MM.1S (cell line): ENCODE data around the gene MALL.
"Not testable (repeated sequence)": the region's sequence is repeated elsewhere in the genome, so short reads cannot be mapped to it uniquely, and the experiment has no call there.

Experiments
- DNase-seq: peaks from one replicate; pipeline ENCODE4 v3.0.0-alpha.2; 2015
- H2AFZ ChIP-seq: fragments of 300-600 bp; sonication (generic); 2 replicates; pipeline ENCODE4 v1.6.0; 2016; ENCODE audit warnings: antibody characterized with exemption, low read length
- H3F3A ChIP-seq: fragments of 300-600 bp; sonication (generic); 2 replicates; pipeline ENCODE4 v1.6.1; 2016; ENCODE audit warnings: mild to moderate bottlenecking, antibody characterized with exemption, low read length, moderate library complexity, mixed read lengths; ENCODE audit not compliant: insufficient read depth
- H3K27ac ChIP-seq: fragments of 300-600 bp; sonication (generic); 2 replicates; pipeline ENCODE4 v1.5.1; 2016; ENCODE audit warnings: mild to moderate bottlenecking, low read length
- H3K27me3 ChIP-seq: fragments of 300-600 bp; sonication (generic); replicated peaks from 2 replicates; pipeline ENCODE4 v1.6.0; 2016; ENCODE audit warnings: low read length; ENCODE audit not compliant: insufficient read depth
- H3K36me3 ChIP-seq: fragments of 300-600 bp; sonication (generic); replicated peaks from 2 replicates; pipeline ENCODE4 v1.6.1; 2016; ENCODE audit warnings: mild to moderate bottlenecking, low read length, mixed read lengths; ENCODE audit not compliant: insufficient read depth
- H3K4me1 ChIP-seq: fragments of 300-600 bp; sonication (generic); 2 replicates; pipeline ENCODE4 v1.6.1; 2016; ENCODE audit warnings: low read length, mixed read lengths
- H3K4me2 ChIP-seq: fragments of 300-600 bp; sonication (generic); 2 replicates; pipeline ENCODE4 v1.6.0; 2016; ENCODE audit warnings: low read depth, low read length
- H3K4me3 ChIP-seq: fragments of 300-600 bp; sonication (generic); 2 replicates; pipeline ENCODE4 v1.5.1; 2016; ENCODE audit warnings: low read length, mixed read lengths
- H3K79me2 ChIP-seq: fragments of 300-600 bp; sonication (generic); 2 replicates; pipeline ENCODE4 v1.6.1; 2016; ENCODE audit warnings: mixed run types, low read length, mixed read lengths
- H3K9ac ChIP-seq: fragments of 300-600 bp; sonication (generic); 2 replicates; pipeline ENCODE4 v1.6.1; 2016; ENCODE audit warnings: low read length, mixed read lengths
- H3K9me2 ChIP-seq: fragments of 300-600 bp; sonication (generic); replicated peaks from 2 replicates; pipeline ENCODE4 v1.6.1; 2016; ENCODE audit warnings: mild to moderate bottlenecking, low read length, mixed read lengths; ENCODE audit not compliant: insufficient read depth
- H3K9me3 ChIP-seq: fragments of 300-600 bp; sonication (generic); replicated peaks from 2 replicates; pipeline ENCODE4 v1.6.1; 2016; ENCODE audit warnings: mild to moderate bottlenecking, low read length, mixed read lengths; ENCODE audit not compliant: insufficient read depth
- H4K20me1 ChIP-seq: fragments of 300-600 bp; sonication (generic); 2 replicates; pipeline ENCODE4 v1.6.1; 2016; ENCODE audit warnings: mild to moderate bottlenecking, low read length, moderate library complexity, mixed read lengths; ENCODE audit not compliant: insufficient read depth

Gene MALL

DNA sequence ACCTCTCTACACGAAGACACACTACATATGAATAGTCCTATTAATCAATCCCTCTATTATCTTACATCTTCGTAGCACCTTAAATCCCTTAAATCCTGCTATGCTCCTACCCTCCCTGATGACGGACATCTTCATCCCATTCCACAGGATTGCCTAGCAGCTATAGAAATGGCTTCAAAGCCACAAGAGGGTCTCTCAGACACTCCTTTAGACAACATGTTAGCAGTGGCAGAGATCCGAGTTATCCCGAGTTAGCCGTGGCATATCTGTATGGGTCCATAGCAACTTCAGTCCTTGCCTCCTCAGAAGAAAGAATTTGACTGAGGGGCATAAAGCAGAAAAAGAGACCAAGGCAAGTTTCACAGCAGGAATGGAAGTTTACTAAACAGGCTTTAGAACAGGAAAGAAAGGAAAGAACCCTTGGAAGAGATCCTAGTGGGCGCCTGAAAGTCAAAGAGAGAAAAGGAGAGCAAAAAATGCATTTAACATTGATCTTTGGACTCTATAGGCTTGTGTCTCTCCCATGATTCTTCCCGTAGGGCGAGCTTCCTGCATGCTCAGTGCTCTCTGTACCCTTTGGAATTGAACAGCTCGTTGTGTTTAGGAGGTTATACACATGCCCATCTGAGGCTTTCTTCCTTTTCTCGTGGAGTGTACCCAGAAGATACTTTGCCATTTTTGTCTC lies 56.5 kb downstream of the MALL start:
- H3K4me3 ChIP-seq, H3K79me2 ChIP-seq, H3F3A ChIP-seq, H3K36me3 ChIP-seq, H3K4me1 ChIP-seq, H3K9me2 ChIP-seq, DNase-seq, H3K27ac ChIP-seq, H2AFZ ChIP-seq, H4K20me1 ChIP-seq, H3K9ac ChIP-seq, H3K27me3 ChIP-seq, H3K9me3 ChIP-seq, H3K4me2 ChIP-seq: not testable (repeated sequence)

DNA sequence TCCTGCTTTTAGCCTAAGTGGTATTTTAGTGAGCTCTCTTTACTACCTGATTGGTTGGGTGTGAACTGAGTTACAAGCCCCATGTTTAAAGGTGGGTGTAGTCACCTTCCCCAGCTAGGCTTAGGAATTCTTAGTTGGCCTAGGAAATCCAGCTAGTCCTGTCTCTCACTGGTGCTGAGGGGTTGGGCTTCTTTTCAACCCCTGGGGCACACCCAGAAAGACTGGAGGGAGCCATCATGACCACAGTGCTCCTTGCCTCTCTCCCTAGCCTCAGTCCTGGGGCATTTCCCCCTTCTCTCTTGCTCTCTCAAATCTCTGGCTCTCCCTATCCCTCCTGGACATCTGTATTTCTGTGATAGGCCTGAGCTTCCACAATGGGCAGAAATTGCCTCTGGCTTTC lies 57.6 kb downstream of the MALL start:
- H3K36me3 ChIP-seq, H3K9ac ChIP-seq, H3K9me3 ChIP-seq, H3K4me3 ChIP-seq, DNase-seq, H3K4me2 ChIP-seq, H4K20me1 ChIP-seq, H3K4me1 ChIP-seq, H3K79me2 ChIP-seq, H3K27me3 ChIP-seq, H3F3A ChIP-seq, H3K9me2 ChIP-seq, H2AFZ ChIP-seq, H3K27ac ChIP-seq: not testable (repeated sequence)

DNA sequence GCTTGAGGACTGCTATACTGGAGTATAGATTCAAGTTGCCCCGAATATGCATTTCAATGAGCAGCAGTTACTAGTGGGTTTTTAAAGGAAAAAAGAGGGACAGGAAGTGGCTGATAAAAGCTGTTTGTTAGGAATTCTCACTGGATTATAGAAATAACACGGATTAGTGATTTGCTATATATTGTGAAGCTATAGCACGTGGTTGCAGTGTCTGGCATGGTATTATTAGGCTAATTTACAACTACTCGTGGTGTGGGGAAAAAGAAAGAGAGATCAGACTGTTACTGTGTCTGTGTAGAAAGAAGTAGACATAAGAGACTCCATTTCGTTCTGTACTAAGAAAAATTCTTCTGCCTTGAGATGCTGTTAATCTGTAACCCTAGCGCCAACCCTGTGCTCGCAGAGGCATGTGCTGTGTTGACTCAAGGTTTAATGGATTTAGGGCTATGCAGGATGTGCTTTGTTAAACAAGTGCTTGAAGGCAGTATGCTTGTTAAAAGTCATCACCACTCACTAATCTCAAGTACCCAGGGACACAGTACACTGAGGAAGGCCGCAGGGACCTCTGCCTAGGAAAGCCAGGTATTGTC lies 59.7 kb downstream of the MALL start:
- H3K9me2 ChIP-seq = not testable (repeated sequence)

DNA sequence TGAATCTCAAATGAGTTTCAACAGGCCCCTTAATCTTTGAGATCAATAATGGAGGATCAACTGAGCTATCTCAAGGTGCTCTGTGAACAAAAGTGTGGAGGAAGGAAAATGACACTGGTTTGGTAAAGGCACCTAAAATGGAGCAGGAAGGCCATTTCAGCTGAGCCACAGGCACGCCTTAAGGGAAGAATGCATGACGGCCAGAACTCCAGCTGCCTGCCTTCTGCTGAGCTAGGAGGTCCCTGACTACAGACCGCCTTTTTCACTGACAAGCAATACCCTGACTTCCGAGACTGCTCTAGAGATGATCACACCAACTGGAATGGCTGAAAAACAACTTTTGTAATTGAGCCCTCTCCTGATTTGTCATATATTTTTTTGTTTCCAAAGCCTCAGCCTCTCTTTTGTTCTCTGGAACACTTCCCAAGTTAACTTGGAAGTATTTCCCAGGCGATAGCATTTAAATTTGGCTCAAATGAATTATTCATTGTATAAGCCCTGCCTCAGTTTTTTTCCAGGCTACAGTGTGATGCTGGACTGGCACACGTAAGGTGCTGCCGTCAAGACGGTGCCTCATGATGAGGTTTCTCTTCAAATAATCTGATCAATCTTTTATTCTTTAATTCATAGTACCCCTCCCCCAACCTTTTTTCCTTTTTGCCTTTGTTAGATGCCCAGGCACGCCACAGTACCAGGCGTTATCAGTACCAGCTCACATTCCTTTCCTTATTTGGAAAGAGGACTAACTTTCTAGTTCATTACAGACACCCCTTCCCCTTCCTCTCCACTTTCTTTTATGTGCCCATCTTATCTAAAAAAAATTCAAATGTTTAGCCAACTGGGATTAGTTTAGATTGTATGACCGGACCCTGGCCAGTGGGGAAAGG lies 60.9 kb downstream of the MALL start:
- not testable (repeated sequence) for H2AFZ ChIP-seq, H4K20me1 ChIP-seq, H3K27me3 ChIP-seq, H3K4me3 ChIP-seq, H3K4me2 ChIP-seq, H3K27ac ChIP-seq, H3K9me3 ChIP-seq, H3K36me3 ChIP-seq, H3K9ac ChIP-seq, H3F3A ChIP-seq, H3K9me2 ChIP-seq, H3K4me1 ChIP-seq, H3K79me2 ChIP-seq
- peak; percentile 4 for DNase-seq

More for the DNA sequence above, 59.7 kb downstream of the MALL start:
- H3K4me3 ChIP-seq, DNase-seq, H3K27ac ChIP-seq, H2AFZ ChIP-seq, H3K79me2 ChIP-seq, H3K36me3 ChIP-seq, H3K4me2 ChIP-seq, H3K27me3 ChIP-seq, H3K9ac ChIP-seq, H3K9me3 ChIP-seq, H3K4me1 ChIP-seq, H3F3A ChIP-seq, H4K20me1 ChIP-seq: not testable (repeated sequence)

DNA sequence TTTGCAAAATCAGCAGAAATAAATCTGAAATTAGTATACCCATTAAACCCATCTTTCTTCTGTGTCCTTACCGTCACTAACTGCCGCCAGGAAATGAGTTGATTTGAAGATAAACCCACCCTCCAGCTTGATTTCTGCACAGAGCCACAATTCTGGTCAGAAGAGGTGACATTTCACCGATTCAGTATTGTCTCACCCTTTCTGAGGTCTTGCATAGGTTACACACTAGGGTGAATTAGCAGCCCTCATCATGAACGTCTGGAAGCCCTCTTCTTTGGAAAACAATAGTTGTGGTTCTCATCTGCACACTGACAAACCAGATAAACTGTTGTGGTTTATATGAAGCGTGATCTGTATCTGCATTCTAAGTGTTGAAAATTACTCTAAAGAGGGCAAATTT lies 61.9 kb downstream of the MALL start:
- not testable (repeated sequence) for H3F3A ChIP-seq, H3K9me3 ChIP-seq

DNA sequence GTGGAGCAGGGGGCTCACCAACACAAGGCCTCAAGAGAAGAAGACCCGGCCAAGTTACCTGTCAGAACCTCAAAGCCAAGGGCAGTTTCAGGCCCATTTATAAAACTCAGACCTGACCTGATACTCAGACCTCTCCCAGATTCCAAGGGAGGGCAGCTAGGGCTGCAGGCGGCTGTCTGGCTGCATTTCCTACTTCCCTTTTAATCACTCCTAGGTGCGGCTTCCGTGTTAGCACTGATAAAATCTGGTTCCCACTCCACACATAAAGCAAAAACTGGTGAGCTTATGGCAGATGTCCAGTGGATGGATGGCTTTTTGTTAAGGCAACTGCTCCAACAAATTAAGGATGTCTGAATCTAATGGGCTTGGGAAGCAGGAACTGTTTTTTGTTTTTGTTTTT lies 63.5 kb downstream of the MALL start:
- not testable (repeated sequence) for H3F3A ChIP-seq, H3K9ac ChIP-seq, DNase-seq, H3K4me2 ChIP-seq, H3K27ac ChIP-seq, H3K9me3 ChIP-seq, H3K4me1 ChIP-seq, H4K20me1 ChIP-seq, H3K36me3 ChIP-seq, H2AFZ ChIP-seq, H3K79me2 ChIP-seq, H3K4me3 ChIP-seq, H3K9me2 ChIP-seq, H3K27me3 ChIP-seq

More for the DNA sequence above, 61.9 kb downstream of the MALL start:
- not testable (repeated sequence) for H3K27me3 ChIP-seq, H3K79me2 ChIP-seq, H3K4me2 ChIP-seq, H4K20me1 ChIP-seq, H3K4me1 ChIP-seq, DNase-seq, H3K9ac ChIP-seq, H3K27ac ChIP-seq, H2AFZ ChIP-seq, H3K4me3 ChIP-seq, H3K36me3 ChIP-seq, H3K9me2 ChIP-seq

DNA sequence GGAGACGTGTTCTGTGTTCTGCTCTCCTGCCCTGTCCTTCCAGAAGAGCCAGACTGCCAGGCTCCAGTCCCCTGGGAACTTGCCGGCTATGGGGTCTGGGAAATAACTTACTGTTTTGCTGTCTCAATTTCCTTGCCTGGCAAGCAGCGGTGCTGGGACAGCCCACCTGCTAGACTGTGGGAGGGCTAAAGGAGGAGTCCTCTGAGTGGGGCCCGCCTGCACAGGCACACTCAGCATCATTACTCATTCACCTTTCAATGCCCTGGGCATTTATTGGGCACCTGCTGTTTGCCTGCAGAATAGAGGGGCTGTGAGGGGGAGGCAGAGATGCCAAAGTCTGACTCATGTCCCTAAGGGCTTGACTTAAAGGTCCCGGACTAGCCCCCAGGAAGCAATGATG lies 65.4 kb downstream of the MALL start:
- H3F3A ChIP-seq, H2AFZ ChIP-seq, H3K27ac ChIP-seq, H3K9me2 ChIP-seq, H3K4me2 ChIP-seq, DNase-seq, H3K4me1 ChIP-seq, H3K9ac ChIP-seq, H3K79me2 ChIP-seq, H3K9me3 ChIP-seq, H3K4me3 ChIP-seq, H4K20me1 ChIP-seq, H3K27me3 ChIP-seq, H3K36me3 ChIP-seq: not testable (repeated sequence)

DNA sequence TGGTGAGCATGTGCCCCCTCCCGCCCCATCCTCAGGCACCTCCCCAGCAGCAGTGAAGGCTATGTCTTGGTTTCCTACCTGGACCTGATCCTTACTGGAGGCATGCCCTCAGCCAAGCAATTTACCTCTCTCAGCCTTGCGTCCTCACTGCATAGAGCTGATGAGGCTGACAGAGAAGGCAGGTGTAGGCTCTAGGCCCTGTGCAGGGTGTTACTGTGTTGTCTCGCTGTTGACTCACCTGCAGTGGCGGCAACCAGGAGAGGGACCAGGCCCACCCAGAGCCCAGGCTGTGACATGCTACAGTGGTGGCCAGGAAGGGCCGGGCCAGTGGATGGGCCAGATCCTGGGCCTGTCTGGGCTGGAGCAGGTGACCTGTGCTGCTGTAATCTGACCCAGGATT lies 65.9 kb downstream of the MALL start:
- DNase-seq, H3F3A ChIP-seq, H3K36me3 ChIP-seq, H3K9me3 ChIP-seq, H4K20me1 ChIP-seq, H3K4me1 ChIP-seq, H3K9me2 ChIP-seq, H3K4me2 ChIP-seq, H3K27me3 ChIP-seq, H3K4me3 ChIP-seq, H2AFZ ChIP-seq, H3K27ac ChIP-seq, H3K9ac ChIP-seq, H3K79me2 ChIP-seq: not testable (repeated sequence)
